ENCODE data around the gene C11orf58. TPM values are rescaled to one million over a fixed set of nuclear protein-coding genes. Genes with fewer than 3 reads are reported as not detected.

Gene C11orf58
- total and polyA plus RNA-seq, 2 donors from 2014 or later, result 113 to 117 TPM

GRCh38 chr11:16737818-16738192 is 642 bp upstream of the C11orf58 start:
- FAIRE-seq (no peak), DNase-seq (peak in 1 of 5 donors; percentile 91)
- no peak for TF ChIP-seq CTCF (IDR thresholded peaks at IDR 0.05; ENCODE audit: borderline replicate concordance, extremely low read depth, insufficient read depth)
- Histone ChIP-seq H3K9me3 (ENCODE audit: control insufficient read depth in 2 of 3, insufficient read depth in 1 of 3, low read length in 3 of 3) (no peaks in the 10 kb centered on the region), H3K27me3 (ENCODE audit: control insufficient read depth, insufficient read depth, low read length) (no peaks in the 10 kb centered on the region), H3K9ac (ENCODE audit: low read length in 3 of 3) (peak overlapping the region; percentile 98 to 100 (median 99)), H3K4me1 (ENCODE audit: control insufficient read depth in 2 of 3, insufficient read depth in 2 of 3, low read depth in 1 of 3, low read length in 3 of 3) (peaks cover 0 to 11% (median 0%) of the 10 kb centered on the region in 3 donors), H3K36me3 (ENCODE audit: control insufficient read depth in 2 of 3, insufficient read depth in 3 of 3, low read length in 3 of 3) (no peaks in the 10 kb centered on the region), H3K4me3 (ENCODE audit: low read length in 3 of 3) (peak overlapping the region; percentile 98 to 99 (median 99)), H3K27ac (ENCODE audit: low read depth in 2 of 2, low read length in 2 of 2) (peak overlapping the region; percentile 85 to 96)
- intact Hi-C loops (cut with DNase I), result no loop called here

- Histone ChIP-seq H3K9me3 (ENCODE audit: control insufficient read depth in 2 of 3, insufficient read depth in 1 of 3, low read length in 3 of 3) (no peaks in the 10 kb centered on the region), H3K27me3 (ENCODE audit: control insufficient read depth, insufficient read depth, low read length) (no peaks in the 10 kb centered on the region), H3K36me3 (ENCODE audit: control insufficient read depth in 2 of 3, insufficient read depth in 3 of 3, low read length in 3 of 3) (no peaks in the 10 kb centered on the region), H3K9ac (ENCODE audit: low read length in 3 of 3) (peak overlapping the region; percentile 96 to 100 (median 98)), H3K4me1 (ENCODE audit: control insufficient read depth in 2 of 3, insufficient read depth in 2 of 3, low read depth in 1 of 3, low read length in 3 of 3) (peaks cover 0 to 11% (median 0%) of the 10 kb centered on the region in 3 donors), H3K4me3 (ENCODE audit: low read length in 3 of 3) (peak overlapping the region; percentile 87 to 99 (median 99)), H3K27ac (ENCODE audit: low read depth in 2 of 2, low read length in 2 of 2) (peak overlapping the region; percentile 92 to 97)
- DNase-seq (peak in 4 of 5 donors; percentile 18 to 56 (median 50)), FAIRE-seq (no peak)
- intact Hi-C loops (cut with DNase I), result no loop called here
- TF ChIP-seq CTCF (IDR thresholded peaks at IDR 0.05; ENCODE audit: borderline replicate concordance, extremely low read depth, insufficient read depth), result no peak
These were observed 734 bp downstream of the C11orf58 start for GRCh38 chr11:16738947-16739815.

GRCh38 chr11:16741473-16741872 is 3.0 kb downstream of the C11orf58 start:
- no peak for TF ChIP-seq CTCF (IDR thresholded peaks at IDR 0.05; ENCODE audit: borderline replicate concordance, extremely low read depth, insufficient read depth)
- H3K9ac ChIP-seq (ENCODE audit: low read length in 3 of 3), result no peak overlapping the region
- DNase-seq (no peak), FAIRE-seq (no peak)
- H3K9me3 ChIP-seq (ENCODE audit: control insufficient read depth in 2 of 3, insufficient read depth in 1 of 3, low read length in 3 of 3), result no peaks in the 10 kb centered on the region
- no peaks in the 10 kb centered on the region for H3K27me3 ChIP-seq (ENCODE audit: control insufficient read depth, insufficient read depth, low read length)
- intact Hi-C loops (cut with DNase I), result no loop called here
- H3K36me3 ChIP-seq (ENCODE audit: control insufficient read depth in 2 of 3, insufficient read depth in 3 of 3, low read length in 3 of 3), result peaks cover 3 to 4% (median 3%) of the 10 kb centered on the region in 3 donors
- H3K4me3 ChIP-seq (ENCODE audit: low read length in 3 of 3), result no peak overlapping the region
- peaks cover 0 to 11% (median 0%) of the 10 kb centered on the region in 3 donors for H3K4me1 ChIP-seq (ENCODE audit: control insufficient read depth in 2 of 3, insufficient read depth in 2 of 3, low read depth in 1 of 3, low read length in 3 of 3)
- H3K27ac ChIP-seq (ENCODE audit: low read depth in 2 of 2, low read length in 2 of 2), result no peak overlapping the region
